ENCODE results near the gene MAP6.

Gene MAP6

GRCh38 chr11:75637998-75638397, 30.8 kb downstream of the MAP6 start:
- Mint-ChIP-seq H3K36me3 (ENCODE audit: insufficient read depth) (no peaks in the 10 kb centered on the region), H3K27me3 (peaks cover 52% of the 10 kb centered on the region), H3K27ac (ENCODE audit: low read depth) (no peak overlapping the region), H3K9me3 (no peaks in the 10 kb centered on the region), H3K4me3 (no peak overlapping the region), H3K4me1 (no peaks in the 10 kb centered on the region)
- ATAC-seq (replicated peaks; ENCODE audit: extremely low read depth, poor library complexity, severe bottlenecking): no peak
- DNase-seq (ENCODE audit: low spot score in 2 of 2): no peak

GRCh38 chr11:75635066-75635862, 33.6 kb downstream of the MAP6 start:
- Mint-ChIP-seq H3K27ac (ENCODE audit: low read depth) (no peak overlapping the region), H3K4me1 (no peaks in the 10 kb centered on the region), H3K27me3 (peaks cover 78% of the 10 kb centered on the region), H3K9me3 (no peaks in the 10 kb centered on the region), H3K36me3 (ENCODE audit: insufficient read depth) (no peaks in the 10 kb centered on the region), H3K4me3 (no peak overlapping the region)
- ATAC-seq (replicated peaks; ENCODE audit: extremely low read depth, poor library complexity, severe bottlenecking) (no peak), DNase-seq (ENCODE audit: low spot score in 2 of 2) (no peak)

- no peaks in the 10 kb centered on the region for H3K9me3 Mint-ChIP-seq
- H3K27ac Mint-ChIP-seq (ENCODE audit: low read depth): no peak overlapping the region
- ATAC-seq (replicated peaks; ENCODE audit: extremely low read depth, poor library complexity, severe bottlenecking) (no peak), DNase-seq (ENCODE audit: low spot score in 2 of 2) (no peak)
- no peak overlapping the region for H3K4me3 Mint-ChIP-seq
- H3K27me3 Mint-ChIP-seq: peaks cover 82% of the 10 kb centered on the region
- H3K4me1 Mint-ChIP-seq: no peaks in the 10 kb centered on the region
- no peaks in the 10 kb centered on the region for H3K36me3 Mint-ChIP-seq (ENCODE audit: insufficient read depth)
Observed at GRCh38 chr11:75633409-75634066, 35.3 kb downstream of the MAP6 start.

- ATAC-seq (replicated peaks; ENCODE audit: extremely low read depth, poor library complexity, severe bottlenecking) (no peak), DNase-seq (ENCODE audit: low spot score in 2 of 2) (no peak)
- no peaks in the 10 kb centered on the region for H3K36me3 Mint-ChIP-seq (ENCODE audit: insufficient read depth)
- H3K9me3 Mint-ChIP-seq: no peaks in the 10 kb centered on the region
- no peaks in the 10 kb centered on the region for H3K4me1 Mint-ChIP-seq
- no peak overlapping the region for H3K4me3 Mint-ChIP-seq
- H3K27me3 Mint-ChIP-seq: peaks cover 81% of the 10 kb centered on the region
- no peak overlapping the region for H3K27ac Mint-ChIP-seq (ENCODE audit: low read depth)
Observed at GRCh38 chr11:75632962-75633361, 35.9 kb downstream of the MAP6 start.

- no peaks in the 10 kb centered on the region for H3K4me1 Mint-ChIP-seq
- H3K27ac Mint-ChIP-seq (ENCODE audit: low read depth): no peak overlapping the region
- H3K27me3 Mint-ChIP-seq: peaks cover 81% of the 10 kb centered on the region
- H3K9me3 Mint-ChIP-seq: no peaks in the 10 kb centered on the region
- no peak for DNase-seq (ENCODE audit: low spot score in 2 of 2)
- no peak overlapping the region for H3K4me3 Mint-ChIP-seq
- no peaks in the 10 kb centered on the region for H3K36me3 Mint-ChIP-seq (ENCODE audit: insufficient read depth)
- ATAC-seq (replicated peaks; ENCODE audit: extremely low read depth, poor library complexity, severe bottlenecking): no peak
Observed at GRCh38 chr11:75632450-75632849, 36.4 kb downstream of the MAP6 start.

GRCh38 chr11:75631086-75631730, 37.6 kb downstream of the MAP6 start:
- Mint-ChIP-seq H3K36me3 (ENCODE audit: insufficient read depth) (no peaks in the 10 kb centered on the region), H3K4me1 (no peaks in the 10 kb centered on the region), H3K27ac (ENCODE audit: low read depth) (no peak overlapping the region), H3K4me3 (no peak overlapping the region), H3K27me3 (peaks cover 69% of the 10 kb centered on the region), H3K9me3 (no peaks in the 10 kb centered on the region)
- ATAC-seq (replicated peaks; ENCODE audit: extremely low read depth, poor library complexity, severe bottlenecking) (no peak), DNase-seq (ENCODE audit: low spot score in 2 of 2) (no peak)

- no peaks in the 10 kb centered on the region for H3K36me3 Mint-ChIP-seq (ENCODE audit: insufficient read depth)
- no peak overlapping the region for H3K4me3 Mint-ChIP-seq
- H3K27ac Mint-ChIP-seq (ENCODE audit: low read depth): no peak overlapping the region
- no peak for DNase-seq (ENCODE audit: low spot score in 2 of 2)
- no peaks in the 10 kb centered on the region for H3K4me1 Mint-ChIP-seq
- peaks cover 48% of the 10 kb centered on the region for H3K27me3 Mint-ChIP-seq
- no peaks in the 10 kb centered on the region for H3K9me3 Mint-ChIP-seq
- ATAC-seq (replicated peaks; ENCODE audit: extremely low read depth, poor library complexity, severe bottlenecking): no peak
Observed at GRCh38 chr11:75627906-75628668, 40.8 kb downstream of the MAP6 start.

GRCh38 chr11:75626889-75627529, 41.8 kb downstream of the MAP6 start:
- H3K4me1 Mint-ChIP-seq: no peaks in the 10 kb centered on the region
- no peak overlapping the region for H3K4me3 Mint-ChIP-seq
- H3K27ac Mint-ChIP-seq (ENCODE audit: low read depth): no peak overlapping the region
- DNase-seq (ENCODE audit: low spot score in 2 of 2) (no peak), ATAC-seq (replicated peaks; ENCODE audit: extremely low read depth, poor library complexity, severe bottlenecking) (no peak)
- peaks cover 37% of the 10 kb centered on the region for H3K27me3 Mint-ChIP-seq
- no peaks in the 10 kb centered on the region for H3K36me3 Mint-ChIP-seq (ENCODE audit: insufficient read depth)
- no peaks in the 10 kb centered on the region for H3K9me3 Mint-ChIP-seq

- no peaks in the 10 kb centered on the region for H3K9me3 Mint-ChIP-seq
- no peaks in the 10 kb centered on the region for H3K36me3 Mint-ChIP-seq (ENCODE audit: insufficient read depth)
- no peak overlapping the region for H3K27ac Mint-ChIP-seq (ENCODE audit: low read depth)
- no peaks in the 10 kb centered on the region for H3K4me1 Mint-ChIP-seq
- no peak overlapping the region for H3K4me3 Mint-ChIP-seq
- DNase-seq (ENCODE audit: low spot score in 2 of 2): no peak
- no peak for ATAC-seq (replicated peaks; ENCODE audit: extremely low read depth, poor library complexity, severe bottlenecking)
- H3K27me3 Mint-ChIP-seq: peaks cover 30% of the 10 kb centered on the region
Observed at GRCh38 chr11:75625991-75626888, 42.6 kb downstream of the MAP6 start.

- Mint-ChIP-seq H3K4me3 (no peak overlapping the region), H3K27me3 (peaks cover 19% of the 10 kb centered on the region), H3K4me1 (no peaks in the 10 kb centered on the region), H3K27ac (ENCODE audit: low read depth) (no peak overlapping the region), H3K9me3 (no peaks in the 10 kb centered on the region), H3K36me3 (ENCODE audit: insufficient read depth) (no peaks in the 10 kb centered on the region)
- ATAC-seq (replicated peaks; ENCODE audit: extremely low read depth, poor library complexity, severe bottlenecking) (no peak), DNase-seq (ENCODE audit: low spot score in 2 of 2) (no peak)
Observed at GRCh38 chr11:75625021-75625420, 43.8 kb downstream of the MAP6 start.

GRCh38 chr11:75616281-75616680, 52.6 kb downstream of the MAP6 start:
- Mint-ChIP-seq H3K9me3 (no peaks in the 10 kb centered on the region), H3K27ac (ENCODE audit: low read depth) (no peak overlapping the region), H3K27me3 (no peaks in the 10 kb centered on the region), H3K4me3 (no peak overlapping the region), H3K36me3 (ENCODE audit: insufficient read depth) (no peaks in the 10 kb centered on the region), H3K4me1 (no peaks in the 10 kb centered on the region)
- no peak for ATAC-seq (replicated peaks; ENCODE audit: extremely low read depth, poor library complexity, severe bottlenecking)
- DNase-seq (ENCODE audit: low spot score in 2 of 2): no peak
